HG02610 (cell line): ENCODE measurements around the gene GTPBP4.

ENCODE experiments used
- ATAC-seq: cut with Tn5 transposase; IDR thresholded peaks from one replicate; pipeline ENCODE4 v1.9.1; 2021; ENCODE audit warnings: mild to moderate bottlenecking, moderate library complexity; ENCODE audit not compliant: unreplicated experiment

Gene GTPBP4

GRCh38 chr10:987870-988666, at the start of gene GTPBP4:
Gene GTPBP4, plus strand, starts transcription at chr10:988434. Its CDS starts 46 bp downstream, at chr10:988480.
- ATAC-seq = peak; percentile 92

GRCh38 chr10:938941-939678, 49.1 kb upstream of the GTPBP4 start:
- ATAC-seq = no peak

GRCh38 chr10:943334-944033, 44.8 kb upstream of the GTPBP4 start:
- ATAC-seq = no peak

- no peak for ATAC-seq
Measured at GRCh38 chr10:944034-944831, 44.0 kb upstream of the GTPBP4 start.

GRCh38 chr10:945778-946177, 42.5 kb upstream of the GTPBP4 start:
- no peak for ATAC-seq

GRCh38 chr10:947051-947450, 41.2 kb upstream of the GTPBP4 start:
- no peak for ATAC-seq

GRCh38 chr10:947881-948280, 40.4 kb upstream of the GTPBP4 start:
- ATAC-seq = no peak

GRCh38 chr10:948347-948746, 39.9 kb upstream of the GTPBP4 start:
- ATAC-seq = no peak

- ATAC-seq = no peak
Measured at GRCh38 chr10:949446-949845, 38.8 kb upstream of the GTPBP4 start.

GRCh38 chr10:953836-954235, 34.4 kb upstream of the GTPBP4 start:
- ATAC-seq = no peak

- ATAC-seq = no peak
Measured at GRCh38 chr10:954396-954795, 33.8 kb upstream of the GTPBP4 start.

- ATAC-seq = no peak
Measured at GRCh38 chr10:955127-955819, 33.0 kb upstream of the GTPBP4 start.

- ATAC-seq = no peak
Measured at GRCh38 chr10:955820-956217, 32.4 kb upstream of the GTPBP4 start.

- no peak for ATAC-seq
Measured at GRCh38 chr10:958106-958505, 30.1 kb upstream of the GTPBP4 start.

GRCh38 chr10:958856-959255, 29.4 kb upstream of the GTPBP4 start:
- no peak for ATAC-seq

- no peak for ATAC-seq
Measured at GRCh38 chr10:962342-962741, 25.9 kb upstream of the GTPBP4 start.

GRCh38 chr10:963186-963585, 25.0 kb upstream of the GTPBP4 start:
- ATAC-seq = no peak

GRCh38 chr10:963655-964054, 24.6 kb upstream of the GTPBP4 start:
- ATAC-seq = no peak

- no peak for ATAC-seq
Measured at GRCh38 chr10:964321-964987, 23.8 kb upstream of the GTPBP4 start.

- ATAC-seq = no peak
Measured at GRCh38 chr10:964988-965417, 23.2 kb upstream of the GTPBP4 start.
